Natural killer cell (primary cell): ENCODE results near the gene SLC9C1. TPM values are rescaled to one million over a fixed set of nuclear protein-coding genes. Genes with fewer than 3 reads are reported as not detected.
A peak's percentile ranks its signal among the peaks of the same experiment; 100 is the strongest.

Source experiments
- ATAC-seq, 3 donors: fragments of 150-1000 bp in 2 of 3; fragments of 200-7000 bp in 1 of 3; cut with Tn5 transposase; 1 replicate in 1 of 3; 2 replicates in 2 of 3; pipeline ENCODE4 v1.10.0; 2021; ENCODE audit warnings: mild to moderate bottlenecking in 2 of 3, moderate library complexity in 2 of 3
- DNase-seq, 2 donors: peaks; one replicate each; pipeline versions ENCODE4 v3.0.0 to v3.0.0-alpha.2; 2013 to 2021; ENCODE audit warnings: mixed read lengths in 1 of 2
- H3K27ac ChIP-seq: one replicate; pipeline ENCODE4 v1.5.1; 2013; ENCODE audit warnings: mild to moderate bottlenecking, low read length
- H3K27me3 ChIP-seq: one replicate; pipeline ENCODE4 v1.6.1; 2013; ENCODE audit warnings: low read length; ENCODE audit not compliant: control insufficient read depth, insufficient read depth
- H3K36me3 ChIP-seq: one replicate; pipeline ENCODE4 v1.6.1; 2013; ENCODE audit warnings: low read length; ENCODE audit not compliant: control insufficient read depth, insufficient read depth
- H3K4me1 ChIP-seq: one replicate; pipeline ENCODE4 v1.6.1; 2013; ENCODE audit warnings: low read length; ENCODE audit not compliant: control insufficient read depth, insufficient read depth
- H3K4me3 ChIP-seq: one replicate; pipeline ENCODE4 v1.5.1; 2013; ENCODE audit warnings: low read length
- H3K9me3 ChIP-seq: one replicate; pipeline ENCODE4 v1.6.1; 2013; ENCODE audit warnings: low read length; ENCODE audit not compliant: control insufficient read depth, insufficient read depth
- H3K27ac Mint-ChIP-seq, 2 donors: one replicate each; pipeline ENCODE4 v1.8.0; 2022; ENCODE audit warnings: mild to moderate bottlenecking in 2 of 2, mixed read lengths in 2 of 2, moderate library complexity in 1 of 2
- H3K27me3 Mint-ChIP-seq, 2 donors: one replicate each; pipeline ENCODE4 v1.8.0; 2022; ENCODE audit warnings: low read depth in 2 of 2, mixed read lengths in 2 of 2
- H3K36me3 Mint-ChIP-seq: one replicate; pipeline ENCODE4 v1.8.0; 2022; ENCODE audit warnings: mixed read lengths
- H3K4me1 Mint-ChIP-seq, 2 donors: one replicate each; pipeline ENCODE4 v1.8.0; 2022; ENCODE audit warnings: mixed read lengths in 2 of 2
- H3K4me3 Mint-ChIP-seq: one replicate; pipeline ENCODE4 v1.8.0; 2022; ENCODE audit warnings: mild to moderate bottlenecking, moderate library complexity, mixed read lengths
- H3K9me3 Mint-ChIP-seq, 2 donors: one replicate each; pipeline ENCODE4 v1.8.0; 2022; ENCODE audit warnings: mixed read lengths in 2 of 2
- CTCF ChIP-seq: fragments of 200-600 bp; IDR thresholded peaks from one replicate; pipeline ENCODE4 v1.8.0; 2022; ENCODE audit warnings: antibody characterized with exemption
- WGBS: methylation state at CpG from one replicate; pipeline ENCODE4 v1.1.7; 2013; ENCODE audit warnings: missing lambda C conversion rate; ENCODE audit not compliant: insufficient coverage; 5-methylcytosine and 5-hydroxymethylcytosine counted together
- intact Hi-C: fragments of 100-400 bp; cut with micrococcal nuclease; formaldehyde crosslinking; loops from one replicate; pipeline ENCODE4 v1.14.2; 2022
- total RNA-seq, 4 donors: library from RNA; stranded (reverse); fragments of 120-200 nt in 1 of 4; gene quantifications; one replicate each; pipeline versions ENCODE4 v1.2.3 to v1.2.4, GENCODE V29; 2013 to 2022

SLC9C1 gene
- total RNA-seq, 3 donors from 2014 or later (not counting 1 experiment from before 2014, with no cell fraction given): not detected

GRCh38 chr3:112303764-112304325 lies 9.8 kb upstream of the SLC9C1 start:
- peak; percentile 70 to 84 (median 72) for ATAC-seq
- Mint-ChIP-seq H3K4me1 (no peaks in the 10 kb centered on the region), H3K27me3 (no peaks in the 10 kb centered on the region), H3K36me3 (no peaks in the 10 kb centered on the region), H3K9me3 (no peaks in the 10 kb centered on the region), H3K27ac (no peak overlapping the region), H3K4me3 (no peak overlapping the region)
- DNase-seq: peak in 1 of 2 donors; percentile 54
- Histone ChIP-seq H3K4me1 (peaks cover 9% of the 10 kb centered on the region), H3K4me3 (peak overlapping the region; percentile 43), H3K36me3 (no peaks in the 10 kb centered on the region), H3K27me3 (no peaks in the 10 kb centered on the region), H3K9me3 (no peaks in the 10 kb centered on the region), H3K27ac (no peak overlapping the region)
- WGBS: 18% methylated on average over 11 of the region's 11 CpGs
- TF ChIP-seq CTCF: no peak
- intact Hi-C loops: no loop called here

- DNase-seq: peak in 1 of 2 donors; percentile 28
- peaks cover 6 to 7% of the 10 kb centered on the region in 2 donors for H3K4me1 Mint-ChIP-seq
- no peaks in the 10 kb centered on the region for H3K27me3 ChIP-seq
- WGBS: 70% methylated on average over 12 of the region's 12 CpGs
- H3K9me3 ChIP-seq: no peaks in the 10 kb centered on the region
- H3K27me3 Mint-ChIP-seq: no peaks in the 10 kb centered on the region
- H3K4me3 ChIP-seq: peak overlapping the region; percentile 43
- no peak for TF ChIP-seq CTCF
- H3K9me3 Mint-ChIP-seq: no peaks in the 10 kb centered on the region
- peak in 2 of 3 donors; percentile 44 to 60 for ATAC-seq
- intact Hi-C loops: no loop called here
- peaks cover 13% of the 10 kb centered on the region for H3K4me1 ChIP-seq
- no peak overlapping the region for H3K27ac ChIP-seq
- no peak overlapping the region for H3K4me3 Mint-ChIP-seq
- no peak overlapping the region for H3K27ac Mint-ChIP-seq
- no peaks in the 10 kb centered on the region for H3K36me3 ChIP-seq
- no peaks in the 10 kb centered on the region for H3K36me3 Mint-ChIP-seq
Observed at GRCh38 chr3:112302881-112303763, 9.1 kb upstream of the SLC9C1 start.

- intact Hi-C loops: no loop called here
- no peaks in the 10 kb centered on the region for H3K36me3 Mint-ChIP-seq
- H3K27me3 Mint-ChIP-seq: no peaks in the 10 kb centered on the region
- Histone ChIP-seq H3K27ac (no peak overlapping the region), H3K9me3 (no peaks in the 10 kb centered on the region), H3K4me1 (peaks cover 13% of the 10 kb centered on the region), H3K4me3 (no peak overlapping the region), H3K27me3 (no peaks in the 10 kb centered on the region), H3K36me3 (no peaks in the 10 kb centered on the region)
- WGBS: 89% methylated on average over 11 of the region's 11 CpGs
- no peaks in the 10 kb centered on the region for H3K9me3 Mint-ChIP-seq
- H3K27ac Mint-ChIP-seq: no peak overlapping the region
- no peak for DNase-seq
- H3K4me1 Mint-ChIP-seq: peaks cover 15 to 16% of the 10 kb centered on the region in 2 donors
- no peak overlapping the region for H3K4me3 Mint-ChIP-seq
- no peak for TF ChIP-seq CTCF
- ATAC-seq: no peak
Observed at GRCh38 chr3:112302150-112302830, 8.3 kb upstream of the SLC9C1 start.
